ENCODE measurements around the gene UPF1.
"Not testable (repeated sequence)": the region's sequence is repeated elsewhere in the genome, so short reads cannot be mapped to it uniquely, and the experiment has no call there.

The UPF1 gene

DNA sequence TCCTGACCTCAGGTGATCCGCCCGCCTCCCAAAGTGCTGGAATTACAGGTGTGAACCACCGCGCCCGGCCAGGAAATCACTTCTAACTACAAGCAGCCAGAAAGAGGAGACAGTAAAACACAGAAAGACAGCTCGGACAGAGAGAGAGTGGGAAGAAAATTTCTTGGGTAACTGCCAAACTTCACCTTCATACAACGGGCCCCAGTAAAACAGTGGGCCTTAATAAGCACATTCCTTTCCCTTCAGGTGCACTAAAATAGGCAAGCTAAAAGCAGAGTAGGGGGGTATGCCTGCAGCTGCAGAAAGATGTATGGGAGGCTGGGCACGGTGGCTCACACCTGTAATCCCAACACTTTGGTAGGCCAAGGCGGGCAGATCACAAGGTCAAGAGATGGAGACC, 85.8 kb downstream of the UPF1 start:
- DNase-seq, result not testable (repeated sequence)
